IPS-18c (cell line): ENCODE results near the gene DERA.
"Not testable (repeated sequence)": the region's sequence is repeated elsewhere in the genome, so short reads cannot be mapped to it uniquely, and the experiment has no call there.

ENCODE experiments used
- H3K4me3 ChIP-seq: 2 replicates; pipeline ENCODE4 v1.7.0; 2013; ENCODE audit warnings: low read depth, mild to moderate bottlenecking, low read length, moderate library complexity; ENCODE audit not compliant: insufficient read depth
- H3K9me3 ChIP-seq: one replicate; pipeline ENCODE4 v1.6.1; 2013; ENCODE audit warnings: mild to moderate bottlenecking, low read length, moderate library complexity; ENCODE audit not compliant: control insufficient read depth, insufficient read depth

Gene DERA

GRCh38 chr12:15910864-15911721 is at the start of gene DERA:
DERA (plus strand) TSS chr12:15911332; CDS start chr12:15911384, 52 bp downstream.
- Histone ChIP-seq H3K4me3 (peak within 1 kb of the TSS; percentile 79), H3K9me3 (no peaks in the 10 kb centered on the region)

- no peak overlapping the region for H3K4me3 ChIP-seq
- H3K9me3 ChIP-seq: no peaks in the 10 kb centered on the region
These were observed 49.7 kb upstream of the DERA start for GRCh38 chr12:15861404-15861803.

- no peaks in the 10 kb centered on the region for H3K9me3 ChIP-seq
- H3K4me3 ChIP-seq: no peak overlapping the region
These were observed 48.3 kb upstream of the DERA start for GRCh38 chr12:15862840-15863239.

GRCh38 chr12:15863372-15863771 is 47.8 kb upstream of the DERA start:
- H3K4me3 ChIP-seq: no peak overlapping the region
- H3K9me3 ChIP-seq: no peaks in the 10 kb centered on the region

DNA sequence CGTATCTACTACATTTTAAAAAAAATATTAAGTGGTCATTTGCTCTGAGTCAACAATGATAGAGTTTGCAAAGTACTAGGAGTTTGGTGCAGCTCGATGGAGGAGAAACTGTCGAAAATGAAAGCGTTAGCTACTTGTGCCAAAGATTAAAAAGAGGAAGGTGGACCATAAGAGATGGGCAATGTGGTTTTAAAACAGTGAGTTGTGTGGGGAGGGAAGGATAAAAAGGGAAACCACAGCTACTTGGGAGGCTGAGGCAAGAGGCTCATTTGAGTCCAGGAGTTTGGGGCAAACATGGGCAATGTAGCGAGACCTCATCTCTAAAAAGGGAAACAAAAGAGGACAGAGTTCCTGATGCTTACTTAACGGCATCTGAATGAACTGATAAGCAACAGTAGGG is 47.1 kb upstream of the DERA start:
- H3K9me3 ChIP-seq: no peaks in the 10 kb centered on the region
- H3K4me3 ChIP-seq: no peak overlapping the region

GRCh38 chr12:15868186-15868585 is 42.9 kb upstream of the DERA start:
- H3K9me3 ChIP-seq: no peaks in the 10 kb centered on the region

GRCh38 chr12:15873556-15873955 is 37.6 kb upstream of the DERA start:
- no peaks in the 10 kb centered on the region for H3K9me3 ChIP-seq

More at GRCh38 chr12:15868186-15868585, 42.9 kb upstream of the DERA start:
- no peak overlapping the region for H3K4me3 ChIP-seq

DNA sequence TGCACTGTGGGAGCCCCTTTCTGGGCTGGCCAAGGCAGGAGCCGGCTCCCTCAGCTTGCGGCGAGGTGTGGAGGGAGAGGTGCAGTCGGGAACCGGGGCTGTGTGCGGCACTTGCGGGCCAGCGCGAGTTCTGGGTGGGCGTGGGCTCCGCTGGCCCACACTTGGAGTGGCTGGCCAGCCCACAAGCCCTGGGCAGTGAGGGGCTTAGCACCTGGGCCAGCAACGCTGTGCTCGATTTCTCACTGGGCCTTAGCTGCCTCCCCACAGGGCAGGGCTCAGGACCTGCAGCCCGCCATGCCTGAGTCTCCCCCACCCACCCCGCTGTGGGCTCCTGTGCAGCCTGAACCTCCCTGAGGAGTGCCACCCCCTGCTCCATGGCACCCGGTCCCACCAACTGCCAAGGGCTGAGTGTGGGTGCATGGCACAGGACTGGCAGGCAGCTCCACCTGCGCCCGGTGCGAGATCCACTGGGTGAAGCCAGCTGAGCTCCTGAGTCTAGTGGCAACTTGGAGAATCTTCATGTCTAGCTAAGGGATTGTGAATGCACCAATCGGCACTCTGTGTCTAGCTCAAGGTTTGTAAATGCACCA is 36.5 kb upstream of the DERA start:
- H3K9me3 ChIP-seq, H3K4me3 ChIP-seq: not testable (repeated sequence)

More at GRCh38 chr12:15873556-15873955, 37.6 kb upstream of the DERA start:
- no peak overlapping the region for H3K4me3 ChIP-seq

GRCh38 chr12:15875863-15876262 is 35.3 kb upstream of the DERA start:
- Histone ChIP-seq H3K4me3 (no peak overlapping the region), H3K9me3 (no peaks in the 10 kb centered on the region)

- Histone ChIP-seq H3K4me3 (no peak overlapping the region), H3K9me3 (peaks cover 3% of the 10 kb centered on the region)
These were observed 31.7 kb upstream of the DERA start for GRCh38 chr12:15879413-15879812.

DNA sequence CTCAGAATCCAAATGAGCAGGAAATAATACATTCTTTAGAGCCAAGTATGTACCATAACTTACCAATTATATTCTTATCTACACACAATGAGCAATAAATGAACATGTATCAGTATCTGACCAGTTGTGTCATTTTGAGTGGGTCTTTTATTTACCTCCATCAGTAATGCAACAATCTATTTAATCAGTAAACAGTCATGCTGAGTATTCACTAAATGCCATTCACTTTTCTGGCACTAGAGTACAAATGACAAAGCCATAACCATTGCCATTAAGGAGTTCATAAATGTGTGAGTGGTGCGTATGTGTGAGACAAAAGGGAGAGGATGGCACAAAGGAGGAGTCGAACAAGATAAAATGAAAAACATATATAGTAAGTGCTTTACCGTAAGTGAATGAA is 30.4 kb upstream of the DERA start:
- Histone ChIP-seq H3K4me3 (no peak overlapping the region), H3K9me3 (peaks cover 3% of the 10 kb centered on the region)

DNA sequence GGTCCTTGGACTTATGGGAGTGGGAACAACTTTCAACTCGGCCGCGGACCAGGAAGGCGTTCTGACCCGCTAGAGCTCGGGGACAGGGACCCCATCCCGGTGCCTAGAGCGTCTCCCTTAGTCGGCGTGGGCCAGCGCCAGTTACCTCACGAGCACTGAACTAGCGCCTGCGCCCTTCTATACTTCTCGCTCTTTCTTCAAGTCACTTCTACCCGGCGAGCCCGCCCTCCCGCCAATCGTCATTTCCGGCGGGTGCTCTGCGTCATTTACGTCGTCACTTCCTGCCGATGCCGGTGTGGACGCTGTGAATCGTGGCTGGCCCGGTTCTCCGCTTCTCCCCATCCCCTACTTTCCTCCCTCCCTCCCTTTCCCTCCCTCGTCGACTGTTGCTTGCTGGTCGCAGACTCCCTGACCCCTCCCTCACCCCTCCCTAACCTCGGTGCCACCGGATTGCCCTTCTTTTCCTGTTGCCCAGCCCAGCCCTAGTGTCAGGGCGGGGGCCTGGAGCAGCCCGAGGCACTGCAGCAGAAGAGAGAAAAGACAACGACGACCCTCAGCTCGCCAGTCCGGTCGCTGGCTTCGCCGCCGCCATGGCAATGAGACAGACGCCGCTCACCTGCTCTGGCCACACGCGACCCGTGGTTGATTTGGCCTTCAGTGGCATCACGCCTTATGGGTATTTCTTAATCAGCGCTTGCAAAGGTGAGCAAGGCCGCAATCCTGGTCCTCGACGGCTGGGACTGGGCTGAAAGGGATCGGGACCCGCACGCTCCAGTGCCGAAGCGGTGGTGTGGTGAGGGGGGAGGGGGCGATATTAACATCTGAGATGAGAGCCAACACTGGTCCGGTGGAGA is 28.8 kb upstream of the DERA start, which contains the start of gene STRAP:
TSS of gene STRAP (plus strand) at position 270 of the 854 bp plus-strand sequence. CDS start at position 591, 321 bp downstream.
- peak within 1 kb of the TSS; percentile 93 for H3K4me3 ChIP-seq
- peaks cover 3% of the 10 kb centered on the region for H3K9me3 ChIP-seq

GRCh38 chr12:15883536-15883935 is 27.6 kb upstream of the DERA start:
- Histone ChIP-seq H3K9me3 (peaks cover 3% of the 10 kb centered on the region), H3K4me3 (peak overlapping the region; percentile 93)

DNA sequence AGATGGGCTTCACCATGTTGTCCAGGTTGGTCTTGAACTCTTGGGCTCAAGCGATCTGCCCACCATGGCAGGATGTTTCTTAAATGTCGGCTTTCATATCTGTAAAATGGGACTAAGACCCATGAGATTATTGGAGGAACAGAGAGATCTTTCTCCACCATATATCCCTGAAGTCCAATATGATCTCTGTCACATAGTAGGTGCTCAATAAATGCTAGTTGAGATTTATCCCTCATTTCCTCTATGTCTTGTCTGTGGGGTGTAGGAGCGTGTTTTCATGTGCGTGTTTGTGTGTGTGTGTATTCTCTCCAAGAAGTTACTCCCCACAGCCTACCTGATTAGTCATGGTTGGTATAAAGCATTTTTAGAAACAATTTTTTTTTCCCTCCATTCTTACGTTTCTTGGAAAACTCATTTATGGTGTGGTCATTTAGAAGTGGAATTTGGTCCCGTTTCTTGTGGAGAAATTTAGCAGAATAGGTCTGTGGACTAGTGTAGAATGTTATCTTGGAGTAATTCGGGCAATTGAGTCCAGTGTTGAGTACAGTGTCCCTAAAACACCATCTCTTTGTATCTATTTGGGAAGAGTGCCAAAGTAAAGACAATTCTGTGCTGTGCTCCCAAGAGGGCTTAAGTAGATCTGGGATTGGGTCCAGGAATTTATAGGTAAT is 24.6 kb upstream of the DERA start:
- Histone ChIP-seq H3K9me3 (peaks cover 3% of the 10 kb centered on the region), H3K4me3 (no peak overlapping the region)

DNA sequence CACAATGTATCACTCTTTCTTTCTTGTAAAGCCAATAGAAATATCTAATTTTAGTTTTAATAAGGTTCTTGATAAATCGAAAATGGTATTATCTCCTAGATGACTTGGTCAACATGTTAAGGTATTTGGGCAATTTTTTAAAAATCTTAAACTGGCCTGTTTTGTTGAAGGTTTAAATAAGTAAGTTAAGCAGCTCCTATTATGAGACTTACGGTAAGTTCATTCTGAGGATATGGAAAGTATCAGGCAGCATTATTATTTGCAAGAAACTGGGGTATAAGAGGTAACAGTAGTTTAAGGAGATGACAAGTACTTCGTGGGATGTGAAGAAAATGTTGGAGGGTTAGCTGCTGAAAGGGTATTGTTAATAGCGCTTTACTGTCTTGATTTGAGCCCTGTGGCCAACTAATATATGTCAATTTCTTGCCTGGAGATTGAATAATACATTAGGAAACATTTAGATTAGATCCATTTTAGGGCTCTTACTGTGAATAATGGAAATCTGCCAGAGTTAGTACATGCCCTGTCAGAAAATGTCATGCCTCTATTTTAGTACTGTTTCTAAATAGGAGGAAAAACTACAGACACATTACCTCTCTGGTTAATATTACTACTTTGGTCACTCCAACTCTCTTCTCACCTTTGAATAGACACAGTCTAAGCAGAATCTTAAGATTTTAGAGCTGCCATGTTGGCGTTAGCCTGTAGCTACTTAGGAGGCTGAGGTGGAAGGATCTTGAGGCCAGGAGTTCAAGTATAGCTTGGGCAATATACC is 23.9 kb upstream of the DERA start:
- Histone ChIP-seq H3K9me3 (peaks cover 3% of the 10 kb centered on the region), H3K4me3 (no peak overlapping the region)

DNA sequence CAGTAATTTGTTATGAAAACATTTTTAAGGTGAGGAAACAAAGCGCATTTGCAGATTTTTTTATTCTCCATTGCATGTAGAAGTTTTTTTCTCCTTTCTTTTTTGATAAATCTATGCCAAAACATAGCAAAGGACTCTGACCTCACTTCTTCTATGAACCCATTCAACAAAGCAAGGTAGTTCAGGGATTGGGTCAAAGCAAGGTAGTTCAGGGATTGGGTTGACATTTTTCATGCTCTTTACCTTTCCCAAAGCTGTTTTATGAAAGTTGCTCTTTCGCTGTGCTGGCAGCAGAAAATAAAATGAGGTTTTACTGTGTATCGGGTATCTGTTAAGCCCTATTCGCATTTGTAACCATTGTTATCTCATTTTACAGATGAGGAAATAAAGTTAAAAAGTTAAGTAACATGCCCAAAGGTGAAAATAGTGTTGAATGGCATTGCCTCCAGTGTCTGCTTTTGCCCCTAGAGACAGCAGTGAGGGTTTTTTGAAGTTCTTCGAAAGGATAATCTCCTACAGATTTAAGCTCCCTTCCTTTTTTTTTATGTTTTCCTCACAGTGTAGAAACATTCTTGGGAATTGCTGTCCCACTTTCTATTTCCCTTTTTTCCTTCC is 18.4 kb upstream of the DERA start:
- no peak overlapping the region for H3K4me3 ChIP-seq
- no peaks in the 10 kb centered on the region for H3K9me3 ChIP-seq
